Measurements from ENCODE around the gene CDH24. TPM values are rescaled to one million over a fixed set of nuclear protein-coding genes. Genes with fewer than 3 reads are reported as not detected.
A peak's percentile ranks its signal among the peaks of the same experiment; 100 is the strongest.

The CDH24 gene
- total and polyA plus RNA-seq, 2 of the 13 experiments (the other 11 are each of a cell fraction or from before 2014, with no cell fraction given) = 0.69 to 0.99 TPM

- TF ChIP-seq ZNF607 (CRISPR knock-in tag; IDR thresholded peaks at IDR 0.05; ENCODE audit: borderline replicate concordance) (peak; percentile 99), ZNF20 (CRISPR knock-in tag; IDR thresholded peaks at IDR 0.05) (peak; percentile 97), NKX3-1 (CRISPR knock-in tag; IDR thresholded peaks at IDR 0.05) (peak; percentile 98), ZNF354B (CRISPR knock-in tag; IDR thresholded peaks at IDR 0.05) (peak; percentile 81; the same call in 1 of the 2 replicates), ZC3H13 (CRISPR knock-in tag; IDR thresholded peaks at IDR 0.05) (peak; percentile 99), ETS1 (CRISPR knock-in tag; IDR thresholded peaks at IDR 0.05) (peak; percentile 97), THAP8 (CRISPR knock-in tag; IDR thresholded peaks at IDR 0.05; ENCODE audit: borderline replicate concordance) (peak; percentile 95; the same call in 1 of the 2 replicates), KMT2B (CRISPR knock-in tag; IDR thresholded peaks at IDR 0.05) (peak; percentile 98), NFRKB (IDR thresholded peaks at IDR 0.05) (peak; percentile 89), SIN3A (IDR thresholded peaks at IDR 0.05; ENCODE audit: borderline replicate concordance, low read depth, low read length) (peak; percentile 46; the same call in 1 of the 2 replicates), NR3C1 (CRISPR knock-in tag; IDR thresholded peaks at IDR 0.05) (0 out of 2 replicates have a peak, but pooled peaks have one; percentile 38), ETV5 (CRISPR knock-in tag; IDR thresholded peaks at IDR 0.05; ENCODE audit: borderline replicate concordance) (peak; percentile 74), CREB1 (IDR thresholded peaks at IDR 0.05) (peak; percentile 89), CREB1 (CRISPR knock-in tag; IDR thresholded peaks at IDR 0.05) (no peak; the same call in 1 of the 2 replicates), MLXIP (CRISPR knock-in tag; IDR thresholded peaks at IDR 0.05; ENCODE audit: borderline replicate concordance) (peak; percentile 96), ESRRA (CRISPR knock-in tag; IDR thresholded peaks at IDR 0.05; ENCODE audit: low read depth) (peak; percentile 91), ZNF567 (CRISPR knock-in tag; IDR thresholded peaks at IDR 0.05; ENCODE audit: borderline replicate concordance) (peak; percentile 77), SOX6 (IDR thresholded peaks at IDR 0.05) (no peak), SOX6 (CRISPR knock-in tag; IDR thresholded peaks at IDR 0.05) (peak; percentile 94), HINFP (CRISPR knock-in tag; IDR thresholded peaks at IDR 0.05; ENCODE audit: low read depth) (peak; percentile 92), MZF1 (CRISPR knock-in tag; IDR thresholded peaks at IDR 0.05; ENCODE audit: borderline replicate concordance) (peak; percentile 95; the same call in 1 of the 2 replicates), SMARCE1 (IDR thresholded peaks at IDR 0.05; ENCODE audit: borderline replicate concordance) (no peak), ZNF816 (CRISPR knock-in tag; IDR thresholded peaks at IDR 0.05; ENCODE audit: borderline replicate concordance) (no peak), HNRNPL (IDR thresholded peaks at IDR 0.05; ENCODE audit: low read depth, low read length) (peak; percentile 90), ZNF839 (CRISPR knock-in tag; IDR thresholded peaks at IDR 0.05; ENCODE audit: borderline replicate concordance) (peak; percentile 99)
Observed at GRCh38 chr14:23006544-23007419, 50.5 kb downstream of the CDH24 start (continued).
